Glutamatergic neuron (in vitro differentiated cells): ENCODE results near the gene WNT3A. TPM values are rescaled to one million over a fixed set of nuclear protein-coding genes. Genes with fewer than 3 reads are reported as not detected.

Experiments
- DNase-seq: peaks from one replicate; pipeline ENCODE4 v3.0.0; 2022
- H3K27ac Mint-ChIP-seq: one replicate; pipeline ENCODE4 v1.8.0; 2020; ENCODE audit warnings: mild to moderate bottlenecking, mixed read lengths, inconsistent platforms; ENCODE audit not compliant: unreplicated experiment
- H3K27me3 Mint-ChIP-seq: one replicate; pipeline ENCODE4 v1.8.0; 2020; ENCODE audit warnings: mild to moderate bottlenecking, moderate library complexity, mixed read lengths, inconsistent platforms; ENCODE audit not compliant: unreplicated experiment
- H3K36me3 Mint-ChIP-seq: one replicate; pipeline ENCODE4 v1.8.0; 2020; ENCODE audit warnings: mild to moderate bottlenecking, mixed read lengths, inconsistent platforms; ENCODE audit not compliant: unreplicated experiment
- H3K4me1 Mint-ChIP-seq: one replicate; pipeline ENCODE4 v1.8.0; 2020; ENCODE audit warnings: mild to moderate bottlenecking, low read depth, mixed read lengths, inconsistent platforms; ENCODE audit not compliant: unreplicated experiment
- H3K4me3 Mint-ChIP-seq: one replicate; pipeline ENCODE4 v1.8.0; 2020; ENCODE audit warnings: mild to moderate bottlenecking, mixed read lengths, inconsistent platforms; ENCODE audit not compliant: unreplicated experiment
- H3K9me3 Mint-ChIP-seq: one replicate; pipeline ENCODE4 v1.8.0; 2020; ENCODE audit warnings: mild to moderate bottlenecking, moderate library complexity, mixed read lengths, inconsistent platforms; ENCODE audit not compliant: unreplicated experiment
- total RNA-seq: library from RNA; stranded (reverse); fragmentation: NEBNext Ultra II Directional; extraction: Animal tissue kit (Norgen Biotek cat#: 25700); gene quantifications from one replicate; pipeline ENCODE4 v1.2.1, GENCODE V29; 2021; ENCODE audit not compliant: unreplicated experiment
- TF ChIP-seq, protein P1 (sequence below): fragments of 200-600 bp; sonication (generic); IDR thresholded peaks from one replicate; pipeline ENCODE4 v1.5.0; 2021; ENCODE audit not compliant: partially characterized antibody, unreplicated experiment

The WNT3A gene
- total RNA-seq, 1 donor from 2014 or later = not detected

DNA sequence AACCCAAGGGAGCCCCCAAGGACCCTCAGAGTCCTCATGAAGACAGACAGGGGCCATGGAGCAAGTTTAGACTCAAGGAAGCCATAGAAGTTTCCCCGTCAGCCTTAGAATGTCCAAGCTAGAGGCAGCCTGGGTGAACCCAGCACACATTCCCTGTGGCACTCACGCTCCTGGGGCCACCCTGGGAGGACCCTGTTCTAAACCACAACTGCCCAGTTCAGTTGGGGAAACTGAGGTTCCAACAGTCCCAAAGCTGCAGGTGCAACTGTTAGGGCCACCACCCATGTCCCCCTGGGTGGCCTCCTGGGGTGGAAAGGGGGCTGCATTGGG is 9.3 kb downstream of the WNT3A start:
- Mint-ChIP-seq H3K4me1 (no peaks in the 10 kb centered on the region), H3K36me3 (no peaks in the 10 kb centered on the region), H3K27me3 (peaks cover 8% of the 10 kb centered on the region), H3K4me3 (no peak overlapping the region), H3K27ac (no peak overlapping the region), H3K9me3 (peaks cover 3% of the 10 kb centered on the region)
- no peak for DNase-seq
- TF ChIP-seq, protein P1, sequence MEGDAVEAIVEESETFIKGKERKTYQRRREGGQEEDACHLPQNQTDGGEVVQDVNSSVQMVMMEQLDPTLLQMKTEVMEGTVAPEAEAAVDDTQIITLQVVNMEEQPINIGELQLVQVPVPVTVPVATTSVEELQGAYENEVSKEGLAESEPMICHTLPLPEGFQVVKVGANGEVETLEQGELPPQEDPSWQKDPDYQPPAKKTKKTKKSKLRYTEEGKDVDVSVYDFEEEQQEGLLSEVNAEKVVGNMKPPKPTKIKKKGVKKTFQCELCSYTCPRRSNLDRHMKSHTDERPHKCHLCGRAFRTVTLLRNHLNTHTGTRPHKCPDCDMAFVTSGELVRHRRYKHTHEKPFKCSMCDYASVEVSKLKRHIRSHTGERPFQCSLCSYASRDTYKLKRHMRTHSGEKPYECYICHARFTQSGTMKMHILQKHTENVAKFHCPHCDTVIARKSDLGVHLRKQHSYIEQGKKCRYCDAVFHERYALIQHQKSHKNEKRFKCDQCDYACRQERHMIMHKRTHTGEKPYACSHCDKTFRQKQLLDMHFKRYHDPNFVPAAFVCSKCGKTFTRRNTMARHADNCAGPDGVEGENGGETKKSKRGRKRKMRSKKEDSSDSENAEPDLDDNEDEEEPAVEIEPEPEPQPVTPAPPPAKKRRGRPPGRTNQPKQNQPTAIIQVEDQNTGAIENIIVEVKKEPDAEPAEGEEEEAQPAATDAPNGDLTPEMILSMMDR = no peak

DNA sequence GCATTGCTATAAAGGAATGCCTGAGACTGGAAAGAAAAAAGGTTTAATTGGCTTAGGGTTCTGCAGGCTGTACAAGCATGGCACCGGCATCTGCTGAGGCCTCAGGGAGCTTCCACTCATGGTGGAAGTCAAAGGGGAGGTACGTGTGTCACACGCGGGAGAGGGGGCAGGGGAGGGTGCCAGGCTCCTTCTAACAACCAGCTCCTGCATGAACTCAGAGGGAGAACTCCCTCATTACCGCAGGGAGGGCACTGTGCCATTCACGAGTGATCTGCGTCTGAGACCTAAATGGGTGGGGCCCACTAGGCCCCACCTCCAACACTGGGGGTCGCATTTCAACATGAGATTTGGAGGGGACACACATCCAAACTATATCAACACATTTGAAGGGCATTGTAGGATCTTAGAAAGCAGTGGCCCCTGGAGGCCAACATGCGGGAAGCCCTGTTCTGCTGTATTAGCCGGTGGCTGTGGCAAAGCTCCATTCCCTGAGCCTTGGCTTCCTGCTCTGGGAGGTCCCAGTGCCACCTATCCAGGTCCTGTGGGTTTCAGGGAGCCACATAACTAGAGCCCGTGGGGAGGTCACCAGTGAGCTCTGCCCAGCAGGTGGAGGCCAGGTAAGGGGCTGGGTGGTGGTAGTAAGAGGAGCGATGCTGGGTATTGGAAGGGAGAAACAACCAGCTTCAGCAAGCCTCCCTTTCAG is 10.0 kb downstream of the WNT3A start:
- H3K4me3 Mint-ChIP-seq = no peak overlapping the region
- no peak for DNase-seq
- no peak overlapping the region for H3K27ac Mint-ChIP-seq
- no peaks in the 10 kb centered on the region for H3K36me3 Mint-ChIP-seq
- TF ChIP-seq, protein P1 = no peak
- no peaks in the 10 kb centered on the region for H3K4me1 Mint-ChIP-seq
- H3K27me3 Mint-ChIP-seq = peaks cover 5% of the 10 kb centered on the region
- peaks cover 3% of the 10 kb centered on the region for H3K9me3 Mint-ChIP-seq

DNA sequence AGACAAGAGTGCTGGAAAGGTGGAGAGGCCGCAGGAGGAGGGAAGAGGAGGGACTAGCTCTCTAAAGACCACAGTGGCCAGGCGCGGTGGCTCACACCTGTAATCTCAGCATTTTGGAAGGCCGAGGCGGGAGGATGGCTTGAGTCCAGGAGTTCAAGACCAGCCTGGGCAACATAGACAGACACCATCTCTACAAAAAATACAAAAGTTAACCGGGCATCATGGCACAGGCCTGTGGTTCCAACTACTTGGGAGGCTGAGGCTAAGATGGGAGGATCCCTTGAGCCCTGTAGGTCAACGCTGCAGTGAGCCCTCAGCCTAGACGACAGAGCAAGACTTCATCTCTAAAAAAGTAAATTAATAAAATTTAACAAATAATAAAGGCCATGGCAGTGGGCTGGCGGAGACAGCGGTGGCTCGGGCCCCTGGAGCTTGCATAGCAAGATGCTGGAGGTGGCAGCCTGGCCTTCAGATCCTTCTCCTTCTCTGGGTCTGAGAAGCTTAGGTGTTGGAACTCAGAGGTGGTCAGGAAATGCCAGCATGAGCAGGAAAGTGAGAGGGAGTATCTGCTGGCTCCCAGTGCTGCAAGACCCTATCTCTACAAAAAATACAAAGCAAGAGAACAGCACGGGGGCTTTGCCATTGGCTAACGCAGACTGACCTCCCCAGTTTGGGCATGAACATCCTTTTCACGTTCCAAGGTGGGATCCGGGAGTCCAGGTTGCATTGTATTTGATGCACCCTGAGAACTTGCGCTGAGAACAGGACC is 10.7 kb downstream of the WNT3A start:
- H3K27me3 Mint-ChIP-seq = peaks cover 6% of the 10 kb centered on the region
- no peaks in the 10 kb centered on the region for H3K36me3 Mint-ChIP-seq
- peaks cover 3% of the 10 kb centered on the region for H3K9me3 Mint-ChIP-seq
- no peaks in the 10 kb centered on the region for H3K4me1 Mint-ChIP-seq
- no peak overlapping the region for H3K4me3 Mint-ChIP-seq
- DNase-seq = no peak
- no peak overlapping the region for H3K27ac Mint-ChIP-seq
- TF ChIP-seq, protein P1 = no peak

DNA sequence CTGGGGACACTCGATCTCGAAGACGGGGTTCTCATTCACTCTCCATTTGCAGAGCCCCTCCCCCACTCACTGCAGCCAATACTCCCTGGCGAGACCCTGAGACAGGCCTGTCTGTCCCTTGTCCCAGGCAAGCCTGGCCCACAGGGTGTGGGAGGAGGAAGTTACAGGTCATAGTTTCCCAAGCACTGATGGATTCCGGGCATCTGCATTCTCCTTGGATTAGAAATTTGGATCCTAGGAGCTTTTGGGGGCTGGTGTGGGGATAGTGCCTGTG is 11.3 kb downstream of the WNT3A start:
- Mint-ChIP-seq H3K36me3 (no peaks in the 10 kb centered on the region), H3K9me3 (peaks cover 3% of the 10 kb centered on the region), H3K27me3 (peaks cover 7% of the 10 kb centered on the region), H3K27ac (no peak overlapping the region), H3K4me1 (no peaks in the 10 kb centered on the region), H3K4me3 (no peak overlapping the region)
- TF ChIP-seq, protein P1 = no peak
- no peak for DNase-seq
